Liver (tissue), 9 donors: ENCODE data around the gene CASD1. TPM values are rescaled to one million over a fixed set of nuclear protein-coding genes. Genes with fewer than 3 reads are reported as not detected.

Experiments
- DNase-seq: peaks from one replicate; pipeline ENCODE4 v3.0.0-alpha.2; 2017; ENCODE audit warnings: low spot score
- H3K27ac ChIP-seq, 2 donors: one replicate each; pipeline ENCODE4 v1.7.0; 2013; ENCODE audit warnings: inconsistent platforms in 2 of 2, low read length in 2 of 2, control low read depth in 1 of 2, low read depth in 1 of 2, mild to moderate bottlenecking in 1 of 2
- H3K27me3 ChIP-seq, 4 donors: one replicate each; pipeline versions ENCODE4 v1.6.1 to v1.7.0; 2013; ENCODE audit warnings: low read length in 3 of 4, inconsistent platforms in 1 of 4, mild to moderate bottlenecking in 1 of 4, moderate library complexity in 1 of 4; ENCODE audit not compliant: control insufficient read depth in 4 of 4, insufficient read depth in 4 of 4
- H3K36me3 ChIP-seq, 4 donors: one replicate each; pipeline versions ENCODE4 v1.6.1 to v1.7.0; 2013; ENCODE audit warnings: low read length in 3 of 4, mild to moderate bottlenecking in 3 of 4, low read depth in 1 of 4, moderate library complexity in 1 of 4; ENCODE audit not compliant: control insufficient read depth in 4 of 4, insufficient read depth in 3 of 4
- H3K4me1 ChIP-seq, 4 donors: one replicate each; pipeline versions ENCODE4 v1.6.1 to v1.7.0; 2013; ENCODE audit warnings: low read length in 3 of 4, mild to moderate bottlenecking in 3 of 4, moderate library complexity in 1 of 4; ENCODE audit not compliant: control insufficient read depth in 4 of 4, insufficient read depth in 4 of 4
- H3K4me3 ChIP-seq, 3 donors: one replicate each; pipeline versions ENCODE4 v1.6.1 to v1.7.0; 2013; ENCODE audit warnings: low read length in 3 of 3, control low read depth in 1 of 3, low read depth in 1 of 3, mild to moderate bottlenecking in 1 of 3
- H3K9ac ChIP-seq, 2 donors: one replicate each; pipeline ENCODE4 v1.7.0; 2013; ENCODE audit warnings: low read length in 2 of 2, mild to moderate bottlenecking in 2 of 2, moderate library complexity in 2 of 2, control low read depth in 1 of 2, low read depth in 1 of 2
- H3K9me3 ChIP-seq, 4 donors: one replicate each; pipeline versions ENCODE4 v1.6.1 to v1.7.0; 2013; ENCODE audit warnings: low read length in 3 of 4; ENCODE audit not compliant: control insufficient read depth in 4 of 4
- ATF3 ChIP-seq: IDR thresholded peaks from 2 replicates; pipeline ENCODE4 v1.6.1; 2016; ENCODE audit warnings: antibody characterized with exemption
- CTCF ChIP-seq: fragments of 150-350 bp; IDR thresholded peaks from 2 replicates; pipeline ENCODE4 v1.5.1; 2017; ENCODE audit warnings: improper control_type of control experiment, low read depth, low read length; ENCODE audit not compliant: missing input control
- EGR1 ChIP-seq, 2 donors: IDR thresholded peaks; 2 replicates each; pipeline ENCODE4 v1.6.1; 2016 to 2018; ENCODE audit warnings: antibody characterized with exemption in 2 of 2, low read depth in 2 of 2
- FOXA1 ChIP-seq: IDR thresholded peaks from 2 replicates; pipeline ENCODE4 v1.6.1; 2016; ENCODE audit warnings: antibody characterized with exemption
- FOXA2 ChIP-seq: IDR thresholded peaks from 2 replicates; pipeline ENCODE4 v1.6.1; 2016; ENCODE audit warnings: antibody characterized with exemption
- GABPA ChIP-seq, 2 donors: IDR thresholded peaks in 1 of 2; conservative IDR thresholded peaks in 1 of 2; 2 replicates each; pipeline ENCODE4 v1.6.1; 2016; ENCODE audit warnings: antibody characterized with exemption in 2 of 2, mild to moderate bottlenecking in 1 of 2, moderate library complexity in 1 of 2
- HNF4A ChIP-seq, 2 donors: conservative IDR thresholded peaks; 2 replicates each; pipeline ENCODE4 v1.6.1; 2016; ENCODE audit warnings: antibody characterized with exemption in 2 of 2, mild to moderate bottlenecking in 2 of 2
- HNF4G ChIP-seq: IDR thresholded peaks from 2 replicates; pipeline ENCODE4 v1.6.1; 2016; ENCODE audit warnings: antibody characterized with exemption
- MAX ChIP-seq: IDR thresholded peaks from 2 replicates; pipeline ENCODE4 v1.6.1; 2016; ENCODE audit warnings: antibody characterized with exemption
- NR2F2 ChIP-seq: IDR thresholded peaks from 2 replicates; pipeline ENCODE4 v1.6.1; 2016; ENCODE audit warnings: antibody characterized with exemption
- RAD21 ChIP-seq, 2 donors: IDR thresholded peaks; 2 replicates each; pipeline ENCODE4 v1.6.1; 2016; ENCODE audit warnings: antibody characterized with exemption in 2 of 2, mild to moderate bottlenecking in 2 of 2
- REST ChIP-seq: IDR thresholded peaks from 2 replicates; pipeline ENCODE4 v1.6.1; 2016; ENCODE audit warnings: antibody characterized with exemption, mild to moderate bottlenecking
- YY1 ChIP-seq: IDR thresholded peaks from 2 replicates; pipeline ENCODE4 v1.6.1; 2016; ENCODE audit warnings: antibody characterized with exemption, mild to moderate bottlenecking
- ZBTB33 ChIP-seq: IDR thresholded peaks from 2 replicates; pipeline ENCODE4 v1.6.1; 2016; ENCODE audit warnings: antibody characterized with exemption
- WGBS: extraction: QIAGEN DNeasy Blood & Tissue Kit; methylation state at CpG from one replicate; pipeline ENCODE4 v1.1.7; 2013; 5-methylcytosine and 5-hydroxymethylcytosine counted together
- polyA plus RNA-seq, 2 donors: library from polyadenylated mRNA; stranded (reverse) in 1 of 2; unstranded in 1 of 2; fragments of 200-250 nt in 1 of 2; fragments of >200 nt in 1 of 2; fragmentation: Nextera tagmentation in 1 of 2; extraction: Ambion mirVana in 1 of 2; gene quantifications; one replicate each; pipeline versions ENCODE4 v1.2.1 to v1.2.3, GENCODE V29; 2013 to 2015
- total RNA-seq, 2 donors: library from RNA; depleted of rRNA; stranded (reverse); fragments of >200 nt; gene quantifications; one replicate each; pipeline ENCODE4 v1.2.3, GENCODE V29; 2014
- donor health status: healthy.
- donor health status: healthy.
- donor health status: healthy.
- donor health status: healthy.
- donor health status: healthy.

Gene CASD1
- total and polyA plus RNA-seq, 4 donors, result 3.8 to 14.1 (median 8.1) TPM

- Histone ChIP-seq H3K27me3 (no peaks in the 10 kb centered on the region), H3K9ac (peak overlapping the region; percentile 63 to 64), H3K4me1 (peaks cover 3 to 12% (median 6%) of the 10 kb centered on the region in 4 donors), H3K9me3 (no peaks in the 10 kb centered on the region), H3K27ac (peak overlapping the region; percentile 90 to 93), H3K36me3 (no peaks in the 10 kb centered on the region), H3K4me3 (peak overlapping the region; percentile 93 to 98 (median 94))
- peak; percentile 66 for DNase-seq
- under 1% methylated on average over 75 of the region's 75 CpGs for WGBS
- peak; percentile 55 to 76 for TF ChIP-seq EGR1 (IDR thresholded peaks at IDR 0.05; ENCODE audit: low read depth in 2 of 2)
- no peak for TF ChIP-seq NR2F2
- no peak for TF ChIP-seq GABPA (IDR thresholded peaks at IDR 0.05 in 1 of 2, conservative IDR thresholded peaks at IDR 0.05 in 1 of 2)
- no peak for TF ChIP-seq ZBTB33
- no peak for TF ChIP-seq FOXA2
- peak; percentile 92 for TF ChIP-seq YY1
- no peak for TF ChIP-seq HNF4G
Observed at GRCh38 chr7:94509887-94510581, 425 bp downstream of the CASD1 start.

- DNase-seq, result no peak
- 21% methylated on average over 16 of the region's 16 CpGs for WGBS
- peak overlapping the region; percentile 90 to 93 for H3K27ac ChIP-seq
- peak overlapping the region; percentile 63 to 64 for H3K9ac ChIP-seq
- peak overlapping the region; percentile 93 to 98 (median 94) for H3K4me3 ChIP-seq
- H3K9me3 ChIP-seq, result no peaks in the 10 kb centered on the region
- H3K27me3 ChIP-seq, result no peaks in the 10 kb centered on the region
- TF ChIP-seq REST, result peak; percentile 95
- peak in 1 of 2 donors; percentile 0 for TF ChIP-seq EGR1 (IDR thresholded peaks at IDR 0.05; ENCODE audit: low read depth in 2 of 2)
- TF ChIP-seq RAD21 (IDR thresholded peaks at IDR 0.05), result peak in 1 of 2 donors; percentile 17
- TF ChIP-seq NR2F2, result no peak
- no peaks in the 10 kb centered on the region for H3K36me3 ChIP-seq
- H3K4me1 ChIP-seq, result peaks cover 3 to 12% (median 6%) of the 10 kb centered on the region in 4 donors
Observed at GRCh38 chr7:94510582-94511496, 1.2 kb downstream of the CASD1 start.

- Histone ChIP-seq H3K27ac (no peak overlapping the region), H3K9ac (no peak overlapping the region), H3K4me1 (peaks cover 3 to 12% (median 6%) of the 10 kb centered on the region in 4 donors), H3K36me3 (no peaks in the 10 kb centered on the region), H3K4me3 (no peak overlapping the region), H3K9me3 (no peaks in the 10 kb centered on the region), H3K27me3 (no peaks in the 10 kb centered on the region)
- TF ChIP-seq CTCF (no peak), HNF4A (conservative IDR thresholded peaks at IDR 0.05) (no peak), MAX (no peak), FOXA1 (no peak), ATF3 (no peak)
- DNase-seq, result no peak
Observed at GRCh38 chr7:94511718-94512117, 2.1 kb downstream of the CASD1 start.
